HFF-Myc (cell line): ENCODE results near the gene RUNX1.

Experiments used
- DNase-seq: peaks from one replicate; pipeline ENCODE4 v3.0.0-alpha.2; 2011; ENCODE audit warnings: low read depth; ENCODE audit errors: extremely low read depth
- H3K4me3 ChIP-seq: replicated peaks from 2 replicates; pipeline ENCODE4 v1.5.1; 2011; ENCODE audit warnings: low read depth, mild to moderate bottlenecking, control low read depth, low read length
- TF ChIP-seq, protein P1 (sequence below): IDR thresholded peaks from 2 replicates; pipeline ENCODE4 v1.5.1; 2012; ENCODE audit warnings: mild to moderate bottlenecking, low read depth, low read length, control low read depth; ENCODE audit errors: missing control alignments

Gene RUNX1

DNA sequence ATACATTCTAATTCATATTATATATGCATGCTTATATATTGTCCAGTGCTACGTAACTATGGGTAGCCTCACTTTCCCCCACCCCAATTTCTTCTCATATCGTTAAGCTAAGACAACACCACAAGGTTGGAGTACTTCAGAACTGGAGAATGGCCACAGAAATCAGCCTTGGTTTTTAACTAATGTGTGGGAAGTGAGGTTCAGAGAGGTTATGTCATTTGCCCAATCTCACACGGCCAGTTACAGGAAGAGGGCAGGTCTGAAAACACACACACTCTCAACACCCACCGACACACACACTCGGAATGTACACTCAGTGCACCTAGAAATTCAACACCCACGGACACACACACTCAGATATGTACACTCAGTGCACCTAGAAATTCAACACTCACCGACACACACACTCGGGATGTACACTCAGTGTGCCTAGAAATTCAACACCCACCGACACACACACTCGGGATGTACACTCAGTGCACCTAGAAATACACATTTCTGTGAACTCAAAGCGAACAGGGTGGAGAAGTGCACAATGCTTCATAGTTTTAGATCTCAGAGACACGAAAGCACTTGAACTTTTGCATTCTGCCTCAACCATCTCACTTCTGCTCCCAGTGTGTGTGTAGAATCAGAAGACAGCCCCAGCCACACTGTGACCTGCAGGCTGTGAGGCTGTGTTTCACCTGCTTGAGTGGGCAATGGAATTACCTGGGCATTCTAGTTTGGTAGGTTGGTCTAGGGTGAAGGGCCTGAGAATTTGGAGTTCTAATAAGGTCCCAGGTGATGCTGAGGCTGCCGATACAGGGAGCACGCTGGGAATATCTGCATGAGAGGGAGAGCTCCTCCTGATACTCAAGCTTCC is 209.9 kb downstream of the RUNX1 start:
- no peak for DNase-seq
- H3K4me3 ChIP-seq = no peak overlapping the region
- TF ChIP-seq, protein P1, sequence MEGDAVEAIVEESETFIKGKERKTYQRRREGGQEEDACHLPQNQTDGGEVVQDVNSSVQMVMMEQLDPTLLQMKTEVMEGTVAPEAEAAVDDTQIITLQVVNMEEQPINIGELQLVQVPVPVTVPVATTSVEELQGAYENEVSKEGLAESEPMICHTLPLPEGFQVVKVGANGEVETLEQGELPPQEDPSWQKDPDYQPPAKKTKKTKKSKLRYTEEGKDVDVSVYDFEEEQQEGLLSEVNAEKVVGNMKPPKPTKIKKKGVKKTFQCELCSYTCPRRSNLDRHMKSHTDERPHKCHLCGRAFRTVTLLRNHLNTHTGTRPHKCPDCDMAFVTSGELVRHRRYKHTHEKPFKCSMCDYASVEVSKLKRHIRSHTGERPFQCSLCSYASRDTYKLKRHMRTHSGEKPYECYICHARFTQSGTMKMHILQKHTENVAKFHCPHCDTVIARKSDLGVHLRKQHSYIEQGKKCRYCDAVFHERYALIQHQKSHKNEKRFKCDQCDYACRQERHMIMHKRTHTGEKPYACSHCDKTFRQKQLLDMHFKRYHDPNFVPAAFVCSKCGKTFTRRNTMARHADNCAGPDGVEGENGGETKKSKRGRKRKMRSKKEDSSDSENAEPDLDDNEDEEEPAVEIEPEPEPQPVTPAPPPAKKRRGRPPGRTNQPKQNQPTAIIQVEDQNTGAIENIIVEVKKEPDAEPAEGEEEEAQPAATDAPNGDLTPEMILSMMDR = no peak

DNA sequence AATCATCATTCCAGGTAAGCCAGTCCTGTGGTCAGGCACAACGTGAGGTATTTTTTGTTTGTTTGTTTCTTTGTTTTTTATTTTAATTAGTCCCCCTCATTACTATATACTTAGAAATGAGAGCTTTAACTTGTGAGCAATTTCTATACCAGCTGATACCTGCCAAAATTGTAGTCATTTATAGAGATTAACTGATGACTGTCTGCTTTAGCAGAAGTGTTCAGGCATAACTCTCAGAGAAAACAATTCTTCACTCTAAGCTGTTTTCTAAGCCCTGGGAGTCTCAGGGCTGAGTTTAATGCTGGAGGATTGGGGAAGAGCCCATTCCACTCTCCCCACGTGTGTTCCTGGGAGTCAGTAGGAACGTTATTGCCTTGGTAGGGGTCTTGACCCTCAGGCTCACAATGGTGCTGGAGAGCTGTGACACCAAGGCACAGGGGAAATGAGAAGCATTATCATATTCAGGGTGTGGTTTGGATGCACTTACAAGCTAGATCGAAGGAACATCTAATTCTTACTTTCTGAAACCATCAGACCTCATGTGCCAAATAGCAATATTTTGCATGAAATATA is 212.1 kb downstream of the RUNX1 start:
- TF ChIP-seq, protein P1 = no peak
- peak overlapping the region; percentile 23 for H3K4me3 ChIP-seq
- no peak for DNase-seq

DNA sequence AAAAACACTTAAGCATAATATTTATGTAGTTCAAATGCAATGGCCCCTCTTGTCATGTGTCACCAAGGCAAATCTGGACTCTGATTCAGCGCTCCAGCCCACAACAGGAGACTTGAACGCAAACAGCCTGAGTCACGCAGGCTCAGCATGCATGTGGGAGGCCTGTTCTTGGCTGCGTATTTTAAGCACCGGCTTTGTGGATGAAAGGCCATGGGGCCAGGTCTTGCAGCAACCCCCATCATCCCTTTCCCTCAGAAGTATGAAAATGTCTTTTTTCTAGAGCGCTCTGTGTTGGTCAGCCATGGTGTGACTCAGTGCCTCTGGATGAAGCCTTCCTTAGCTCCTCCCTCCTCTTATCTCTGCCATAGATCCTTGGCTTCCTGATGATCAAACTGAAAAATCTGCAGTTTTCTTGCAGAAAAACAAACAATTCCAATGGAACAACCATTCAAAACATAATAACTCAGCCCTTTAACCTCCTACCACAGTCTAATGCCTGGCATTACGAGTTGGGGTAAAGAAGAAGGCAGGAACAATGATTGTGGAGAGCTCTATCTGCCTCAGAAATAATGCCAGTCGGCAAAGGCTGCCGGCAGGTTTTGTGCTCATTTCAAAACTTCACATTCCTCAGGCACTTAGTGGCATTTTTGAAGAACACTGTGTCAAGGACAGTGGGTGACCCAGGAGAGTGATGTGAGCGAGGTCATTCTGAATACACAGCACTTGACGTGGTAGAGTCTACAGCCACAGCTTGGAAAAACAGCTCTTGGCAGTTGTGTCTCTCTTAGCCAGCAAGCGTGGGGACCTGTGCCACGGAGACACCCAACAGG is 212.8 kb downstream of the RUNX1 start:
- peak; percentile 96 for DNase-seq
- H3K4me3 ChIP-seq = peak overlapping the region; percentile 13
- TF ChIP-seq, protein P1 = no peak

DNA sequence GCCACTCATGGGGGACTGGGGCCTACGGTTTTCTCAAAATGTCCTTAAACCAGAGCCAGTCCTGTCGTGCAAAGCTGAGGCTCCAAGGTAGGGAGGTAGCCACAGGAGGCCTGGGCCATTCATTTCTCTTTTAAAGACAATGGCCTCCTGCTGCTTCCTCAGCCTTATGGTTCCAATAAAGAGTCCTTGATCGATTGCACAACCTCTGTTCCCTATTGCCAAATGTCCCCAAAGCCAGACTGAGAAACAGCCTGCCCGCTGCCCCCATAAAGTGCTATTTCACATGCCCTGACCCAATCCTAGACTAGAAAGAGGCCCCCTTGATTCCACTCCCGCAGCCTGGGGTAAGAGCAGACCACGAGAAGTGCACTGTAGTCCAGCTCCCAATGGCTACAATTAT is 213.6 kb downstream of the RUNX1 start:
- TF ChIP-seq, protein P1 = no peak
- H3K4me3 ChIP-seq = no peak overlapping the region
- no peak for DNase-seq

DNA sequence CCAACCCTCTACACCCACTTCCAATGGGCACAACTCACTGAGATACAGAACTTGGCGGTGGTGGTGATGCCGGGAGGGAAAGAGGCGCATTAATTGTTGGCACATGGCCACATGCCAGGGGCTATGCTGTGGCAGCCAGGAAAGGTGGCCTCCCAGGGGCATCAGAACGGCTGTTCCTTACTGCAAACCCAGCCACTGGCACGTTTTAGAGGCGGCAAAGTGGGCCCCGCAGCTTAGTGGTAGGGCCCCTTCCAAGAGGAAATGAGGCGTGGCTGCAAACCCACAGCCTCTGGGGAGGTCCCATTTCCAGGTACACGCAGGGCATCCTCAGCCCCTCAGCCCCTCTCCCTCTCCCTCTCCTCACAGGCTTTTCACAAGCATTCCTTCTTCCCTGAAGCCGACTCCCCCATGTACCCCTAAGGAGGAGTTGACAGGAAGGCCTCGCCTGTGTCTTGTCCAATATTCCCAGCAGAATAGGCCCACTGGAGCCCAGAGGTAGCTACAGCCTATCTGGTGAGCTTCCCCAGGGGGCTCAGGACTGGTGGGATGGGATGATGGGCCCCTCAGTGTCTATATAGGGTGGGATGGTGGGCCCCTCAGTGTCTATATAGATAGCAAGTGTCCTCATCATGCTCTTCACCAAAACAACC is 214.1 kb downstream of the RUNX1 start:
- no peak for DNase-seq
- H3K4me3 ChIP-seq = no peak overlapping the region
- TF ChIP-seq, protein P1 = no peak

DNA sequence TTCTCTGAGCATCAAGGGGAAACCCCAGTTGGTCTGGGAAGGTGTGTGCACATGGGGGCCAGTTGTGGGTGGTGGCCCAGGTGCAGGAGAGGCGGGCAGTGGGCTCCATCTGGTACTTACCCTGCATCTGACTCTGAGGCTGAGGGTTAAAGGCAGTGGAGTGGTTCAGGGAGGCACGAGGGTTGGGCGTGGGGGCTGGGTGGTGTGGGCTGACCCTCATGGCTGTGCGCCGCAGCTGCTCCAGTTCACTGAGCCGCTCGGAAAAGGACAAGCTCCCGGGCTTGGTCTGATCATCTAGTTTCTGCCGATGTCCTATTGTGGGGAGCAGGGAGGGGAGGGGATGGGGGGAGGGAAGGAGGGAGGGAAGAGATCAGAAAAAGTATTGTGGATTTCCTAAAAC is 214.8 kb downstream of the RUNX1 start:
- H3K4me3 ChIP-seq = no peak overlapping the region
- TF ChIP-seq, protein P1 = no peak
- DNase-seq = no peak
